Amniotic epithelial cell (primary cell): ENCODE data around the gene NUP133.
"Not testable (repeated sequence)": the region's sequence is repeated elsewhere in the genome, so short reads cannot be mapped to it uniquely, and the experiment has no call there.

Experiments
- DNase-seq: peaks from one replicate; pipeline ENCODE4 v3.0.0-alpha.2; 2010; ENCODE audit warnings: low read depth

NUP133 gene

GRCh38 chr1:229509576-229509975, 1.4 kb upstream of the NUP133 start:
- DNase-seq = peak; percentile 75

GRCh38 chr1:229508823-229509337, 739 bp upstream of the NUP133 start:
- DNase-seq = no peak

GRCh38 chr1:229507502-229507901, 639 bp downstream of the NUP133 start:
- no peak for DNase-seq

GRCh38 chr1:229506633-229507032, 1.5 kb downstream of the NUP133 start:
- no peak for DNase-seq

GRCh38 chr1:229495782-229496181, 12.4 kb downstream of the NUP133 start:
- no peak for DNase-seq

GRCh38 chr1:229487181-229487580, 21.0 kb downstream of the NUP133 start:
- no peak for DNase-seq

- DNase-seq = no peak
Observed at GRCh38 chr1:229485318-229485717, 22.8 kb downstream of the NUP133 start.

GRCh38 chr1:229482511-229482910, 25.6 kb downstream of the NUP133 start:
- no peak for DNase-seq

- no peak for DNase-seq
Observed at GRCh38 chr1:229480495-229480894, 27.6 kb downstream of the NUP133 start.

GRCh38 chr1:229479660-229480399, 28.3 kb downstream of the NUP133 start:
- DNase-seq = no peak

GRCh38 chr1:229478852-229479251, 29.3 kb downstream of the NUP133 start:
- no peak for DNase-seq

GRCh38 chr1:229475859-229476258, 32.3 kb downstream of the NUP133 start:
- not testable (repeated sequence) for DNase-seq

- no peak for DNase-seq
Observed at GRCh38 chr1:229474509-229474908, 33.6 kb downstream of the NUP133 start.

- no peak for DNase-seq
Observed at GRCh38 chr1:229471175-229471574, 37.0 kb downstream of the NUP133 start.

- DNase-seq = no peak
Observed at GRCh38 chr1:229470406-229471043, 37.6 kb downstream of the NUP133 start.

GRCh38 chr1:229466887-229467286, 41.3 kb downstream of the NUP133 start:
- no peak for DNase-seq

GRCh38 chr1:229464672-229465071, 43.5 kb downstream of the NUP133 start:
- DNase-seq = no peak

- DNase-seq = no peak
Observed at GRCh38 chr1:229461032-229461668, 47.0 kb downstream of the NUP133 start.

GRCh38 chr1:229459815-229460214, 48.3 kb downstream of the NUP133 start:
- no peak for DNase-seq

- no peak for DNase-seq
Observed at GRCh38 chr1:229457436-229457835, 50.7 kb downstream of the NUP133 start.

GRCh38 chr1:229456016-229456415, 52.1 kb downstream of the NUP133 start:
- peak; percentile 50 for DNase-seq

GRCh38 chr1:229454056-229454455, 54.1 kb downstream of the NUP133 start:
- peak; percentile 19 for DNase-seq
